Uterus (tissue), 4 donors: ENCODE measurements around the gene MSI1. TPM values are rescaled to one million over a fixed set of nuclear protein-coding genes. Genes with fewer than 3 reads are reported as not detected.

Experiments used
- DNase-seq, 2 donors: peaks; one replicate each; pipeline ENCODE4 v3.0.0-alpha.2; 2019 to 2020
- H3K27ac ChIP-seq, 2 donors: fragments of 200-600 bp; sonication (generic); 1 replicate in 1 of 2; 2 replicates in 1 of 2; pipeline ENCODE4 v1.5.1; 2016 to 2018
- H3K27me3 ChIP-seq, 2 donors: fragments of 200-600 bp; sonication (generic); one replicate each; pipeline ENCODE4 v1.5.1; 2018 to 2019; ENCODE audit warnings: control low read depth in 1 of 2
- H3K36me3 ChIP-seq, 2 donors: fragments of 200-600 bp; sonication (generic); one replicate each; pipeline ENCODE4 v1.5.1; 2019; ENCODE audit warnings: control low read depth in 1 of 2
- H3K4me1 ChIP-seq, 2 donors: fragments of 200-600 bp; sonication (generic); one replicate each; pipeline ENCODE4 v1.5.1; 2018 to 2019; ENCODE audit warnings: control low read depth in 1 of 2
- H3K4me3 ChIP-seq, 2 donors: fragments of 200-600 bp; sonication (generic); 1 replicate in 1 of 2; 2 replicates in 1 of 2; pipeline ENCODE4 v1.5.1; 2018 to 2019; ENCODE audit warnings: mild to moderate bottlenecking in 1 of 2
- H3K9me3 ChIP-seq, 2 donors: fragments of 200-600 bp; sonication (generic); one replicate each; pipeline ENCODE4 v1.5.1; 2019; ENCODE audit warnings: control low read depth in 1 of 2
- POLR2A ChIP-seq, 2 donors: fragments of 450-650 bp; IDR thresholded peaks; one replicate each; pipeline ENCODE4 v1.6.1; 2016; ENCODE audit warnings: antibody characterized with exemption in 2 of 2, mild to moderate bottlenecking in 1 of 2, moderate library complexity in 1 of 2
- intact Hi-C: fragments of 100-400 bp; cut with DNase I; formaldehyde crosslinking; loops from one replicate; pipeline ENCODE4 v1.15.1; 2023; ENCODE audit warnings: low total_unique reads
- total RNA-seq, 4 donors: library from RNA; depleted of rRNA in 3 of 4; stranded (reverse); fragments of >200 nt in 3 of 4; gene quantifications; one replicate each; pipeline versions ENCODE4 v1.1.0 to v1.2.4, GENCODE V29; 2014 to 2023
- TF ChIP-seq, protein P1 (sequence below), 4 experiments: fragments of 200-600 bp in 2 of 4; fragments of 450-650 bp in 2 of 4; sonication (generic) in 2 of 4; IDR thresholded peaks; one replicate each; pipeline ENCODE4 v1.5.1; 2016 to 2019; ENCODE audit warnings: antibody characterized with exemption in 4 of 4, mild to moderate bottlenecking in 2 of 4, moderate library complexity in 1 of 4
- donor health status: DM: yes; HTN: yes; CAD: no.

MSI1 gene
- total RNA-seq, 4 donors from 2014 or later: 0.29 to 12.0 (median 2.9) TPM; not detected in 1

GRCh38 chr12:120346031-120346430 is 22.9 kb downstream of the MSI1 start:
- H3K27ac ChIP-seq: no peak overlapping the region
- H3K36me3 ChIP-seq: no peaks in the 10 kb centered on the region
- intact Hi-C loops: no loop called here
- no peak for DNase-seq
- no peaks in the 10 kb centered on the region for H3K9me3 ChIP-seq
- no peaks in the 10 kb centered on the region for H3K4me1 ChIP-seq
- TF ChIP-seq, protein P1, sequence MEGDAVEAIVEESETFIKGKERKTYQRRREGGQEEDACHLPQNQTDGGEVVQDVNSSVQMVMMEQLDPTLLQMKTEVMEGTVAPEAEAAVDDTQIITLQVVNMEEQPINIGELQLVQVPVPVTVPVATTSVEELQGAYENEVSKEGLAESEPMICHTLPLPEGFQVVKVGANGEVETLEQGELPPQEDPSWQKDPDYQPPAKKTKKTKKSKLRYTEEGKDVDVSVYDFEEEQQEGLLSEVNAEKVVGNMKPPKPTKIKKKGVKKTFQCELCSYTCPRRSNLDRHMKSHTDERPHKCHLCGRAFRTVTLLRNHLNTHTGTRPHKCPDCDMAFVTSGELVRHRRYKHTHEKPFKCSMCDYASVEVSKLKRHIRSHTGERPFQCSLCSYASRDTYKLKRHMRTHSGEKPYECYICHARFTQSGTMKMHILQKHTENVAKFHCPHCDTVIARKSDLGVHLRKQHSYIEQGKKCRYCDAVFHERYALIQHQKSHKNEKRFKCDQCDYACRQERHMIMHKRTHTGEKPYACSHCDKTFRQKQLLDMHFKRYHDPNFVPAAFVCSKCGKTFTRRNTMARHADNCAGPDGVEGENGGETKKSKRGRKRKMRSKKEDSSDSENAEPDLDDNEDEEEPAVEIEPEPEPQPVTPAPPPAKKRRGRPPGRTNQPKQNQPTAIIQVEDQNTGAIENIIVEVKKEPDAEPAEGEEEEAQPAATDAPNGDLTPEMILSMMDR (IDR thresholded peaks at IDR 0.05): no peak
- no peak for TF ChIP-seq POLR2A (IDR thresholded peaks at IDR 0.05)
- H3K4me3 ChIP-seq: no peak overlapping the region
- H3K27me3 ChIP-seq: no peaks in the 10 kb centered on the region

DNA sequence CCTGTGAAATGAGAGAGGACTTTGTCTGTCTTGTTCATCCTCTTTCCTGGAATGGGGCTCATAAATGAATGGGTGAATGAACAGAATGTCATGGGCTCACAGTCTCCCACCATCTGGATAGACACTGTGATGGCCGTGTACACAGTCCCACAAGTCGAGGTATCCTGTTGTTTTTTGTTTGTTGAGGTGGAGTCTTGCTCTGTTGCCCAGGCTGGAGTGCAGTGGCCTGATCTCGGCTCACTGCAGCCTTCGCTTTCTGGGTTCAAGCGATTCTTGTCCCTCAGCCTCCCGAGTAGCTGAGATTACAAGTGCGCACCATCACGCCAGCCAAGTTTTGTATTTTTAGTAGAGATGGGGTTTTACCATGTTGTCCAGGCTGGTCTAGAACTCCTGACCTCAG is 25.3 kb downstream of the MSI1 start:
- H3K9me3 ChIP-seq: no peaks in the 10 kb centered on the region
- intact Hi-C loops: no loop called here
- TF ChIP-seq, protein P1 (IDR thresholded peaks at IDR 0.05): no peak
- TF ChIP-seq POLR2A (IDR thresholded peaks at IDR 0.05): no peak

DNA sequence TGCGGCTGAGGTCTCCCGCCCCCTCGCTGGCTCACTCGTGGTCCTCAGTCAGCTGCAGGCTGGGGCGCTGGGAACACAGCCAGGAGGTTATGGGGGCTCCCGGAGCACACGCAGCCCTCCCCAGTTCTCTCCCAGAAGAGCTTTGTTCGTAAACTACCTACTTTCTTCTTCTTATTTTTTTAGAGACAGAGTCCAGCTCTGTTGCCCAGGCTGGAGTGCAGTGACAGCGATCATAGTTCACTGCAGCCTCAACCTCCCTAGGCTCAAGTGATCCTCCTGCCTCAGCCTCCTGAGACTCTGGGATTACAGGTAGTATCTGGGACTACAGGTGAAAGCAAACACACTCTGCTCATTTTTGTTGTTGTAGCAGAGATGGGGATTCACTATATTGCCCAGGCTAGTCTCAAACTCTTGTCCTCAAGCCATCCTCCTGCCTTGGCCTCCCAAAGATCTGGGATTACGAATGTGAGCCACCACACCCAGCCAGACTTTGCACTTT is 25.9 kb downstream of the MSI1 start:
- H3K9me3 ChIP-seq: no peaks in the 10 kb centered on the region
- DNase-seq: no peak
- H3K4me3 ChIP-seq: no peak overlapping the region
- no peaks in the 10 kb centered on the region for H3K27me3 ChIP-seq
- intact Hi-C loops: no loop called here
- no peak overlapping the region for H3K27ac ChIP-seq
- H3K4me1 ChIP-seq: no peaks in the 10 kb centered on the region
- H3K36me3 ChIP-seq: no peaks in the 10 kb centered on the region
- TF ChIP-seq POLR2A (IDR thresholded peaks at IDR 0.05): no peak
- TF ChIP-seq, protein P1 (IDR thresholded peaks at IDR 0.05): no peak

More for the DNA sequence above, 25.3 kb downstream of the MSI1 start:
- Histone ChIP-seq H3K27ac (no peak overlapping the region), H3K36me3 (no peaks in the 10 kb centered on the region), H3K27me3 (no peaks in the 10 kb centered on the region), H3K4me3 (no peak overlapping the region), H3K4me1 (no peaks in the 10 kb centered on the region)
- DNase-seq: no peak

- no peak overlapping the region for H3K27ac ChIP-seq
- intact Hi-C loops: no loop called here
- TF ChIP-seq POLR2A (IDR thresholded peaks at IDR 0.05): no peak
- TF ChIP-seq, protein P1 (IDR thresholded peaks at IDR 0.05): no peak
- no peak overlapping the region for H3K4me3 ChIP-seq
- H3K36me3 ChIP-seq: no peaks in the 10 kb centered on the region
- H3K9me3 ChIP-seq: no peaks in the 10 kb centered on the region
- no peaks in the 10 kb centered on the region for H3K27me3 ChIP-seq
- H3K4me1 ChIP-seq: no peaks in the 10 kb centered on the region
- no peak for DNase-seq
Observed at GRCh38 chr12:120342175-120343038, 26.6 kb downstream of the MSI1 start.

GRCh38 chr12:120339256-120339655 is 29.7 kb downstream of the MSI1 start:
- intact Hi-C loops: no loop called here
- H3K9me3 ChIP-seq: no peaks in the 10 kb centered on the region
- no peak overlapping the region for H3K27ac ChIP-seq
- no peak overlapping the region for H3K4me3 ChIP-seq
- no peak for DNase-seq
- no peaks in the 10 kb centered on the region for H3K36me3 ChIP-seq
- no peaks in the 10 kb centered on the region for H3K27me3 ChIP-seq
- no peaks in the 10 kb centered on the region for H3K4me1 ChIP-seq
- TF ChIP-seq, protein P1 (IDR thresholded peaks at IDR 0.05): no peak
- no peak for TF ChIP-seq POLR2A (IDR thresholded peaks at IDR 0.05)
